Kidney (tissue), 14 donors: ENCODE measurements around the gene KCP. TPM values are rescaled to one million over a fixed set of nuclear protein-coding genes. Genes with fewer than 3 reads are reported as not detected.

Experiments
- DNase-seq, 5 donors: peaks; one replicate each; pipeline ENCODE4 v3.0.0-alpha.2; 2013 to 2020
- FAIRE-seq: peaks from 2 replicates; lab custom pipeline; 2012; peaks lifted over from hg19 to GRCh38; lab: Jason Lieb, UNC
- H3K27ac ChIP-seq, 2 donors: one replicate each; pipeline ENCODE4 v1.7.0; 2013; ENCODE audit warnings: low read depth in 2 of 2, low read length in 2 of 2, inconsistent platforms in 1 of 2
- H3K27me3 ChIP-seq: one replicate; pipeline ENCODE4 v1.7.1; 2013; ENCODE audit warnings: low read length, inconsistent platforms; ENCODE audit not compliant: control insufficient read depth, insufficient read depth
- H3K36me3 ChIP-seq, 3 donors: one replicate each; pipeline versions ENCODE4 v1.7.0 to v1.7.1; 2013; ENCODE audit warnings: low read length in 3 of 3, control low read depth in 1 of 3, inconsistent platforms in 1 of 3; ENCODE audit not compliant: insufficient read depth in 3 of 3, control insufficient read depth in 2 of 3
- H3K4me1 ChIP-seq, 3 donors: one replicate each; pipeline versions ENCODE4 v1.7.0 to v1.7.1; 2013; ENCODE audit warnings: low read length in 3 of 3, inconsistent platforms in 1 of 3, low read depth in 1 of 3; ENCODE audit not compliant: control insufficient read depth in 2 of 3, insufficient read depth in 2 of 3
- H3K4me3 ChIP-seq, 3 donors: one replicate each; pipeline versions ENCODE4 v1.7.0 to v1.8.1; 2013; ENCODE audit warnings: low read length in 3 of 3, control low read depth in 1 of 3, inconsistent platforms in 1 of 3
- H3K9ac ChIP-seq, 3 donors: one replicate each; pipeline versions ENCODE4 v1.7.0 to v1.7.1; 2013; ENCODE audit warnings: low read length in 3 of 3, control low read depth in 1 of 3, inconsistent platforms in 1 of 3
- H3K9me3 ChIP-seq, 3 donors: one replicate each; pipeline versions ENCODE4 v1.7.0 to v1.7.1; 2013; ENCODE audit warnings: low read length in 3 of 3, control low read depth in 1 of 3, inconsistent platforms in 1 of 3; ENCODE audit not compliant: control insufficient read depth in 2 of 3, insufficient read depth in 1 of 3
- intact Hi-C: fragments of 100-400 bp; cut with DNase I; formaldehyde crosslinking; loops from one replicate; pipeline ENCODE4 v1.11.1; 2022
- polyA plus RNA-seq: library from polyadenylated mRNA; stranded (reverse); fragments of 350-450 nt; fragmentation: Illumina TruSeq; extraction: RNeasy Lipid Tissue Mini Kit (QIAGEN cat#74804); gene quantifications from one replicate; pipeline ENCODE4 v1.2.3, GENCODE V29; 2014; ENCODE audit warnings: low read depth, low replicate concordance; ENCODE audit not compliant: insufficient read depth
- total RNA-seq: library from RNA; stranded (reverse); fragmentation: NEBNext Ultra II Directional; extraction: Animal tissue kit (Norgen Biotek cat#: 25700); gene quantifications from one replicate; pipeline ENCODE4 v1.2.1, GENCODE V29; 2021
- TF ChIP-seq, protein P1 (sequence below): IDR thresholded peaks from 3 replicates; pipeline ENCODE4 v1.5.1; 2012; ENCODE audit warnings: mild to moderate bottlenecking, moderate library complexity, borderline replicate concordance; ENCODE audit not compliant: insufficient read depth; ENCODE audit errors: extremely low read depth
- donor health status: control.
- donor health status: control.
- donor health status: control.
- donor health status: control.
- donor health status: control.
- donor health status: DM: yes; HTN: yes; CAD: no.
- donor health status: Normal renal cell carcinoma (clear cell type).

Gene KCP
- total and polyA plus RNA-seq, 2 donors from 2014 or later, result 7.7 to 44.6 TPM

DNA sequence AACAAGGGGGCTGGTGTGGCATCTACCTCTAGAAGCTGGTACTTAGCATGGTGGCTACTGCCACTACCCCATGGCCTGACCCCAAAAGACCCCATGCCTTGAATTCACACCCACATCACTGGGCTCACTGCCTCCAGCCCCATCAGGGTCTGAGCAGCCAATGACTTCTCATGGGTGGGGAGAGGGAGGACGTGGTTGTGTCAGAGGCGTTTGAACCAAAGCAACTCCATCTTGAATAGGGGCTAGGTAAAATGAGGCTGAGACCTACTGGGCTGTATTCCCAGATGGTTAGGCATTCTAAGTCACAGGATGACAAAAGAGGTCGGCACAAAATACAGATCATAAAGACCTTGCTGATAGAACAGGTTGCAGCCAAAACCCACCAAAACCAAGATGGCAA lies 15.2 kb downstream of the KCP start:
- no peak for FAIRE-seq
- intact Hi-C loops, result no loop called here

DNA sequence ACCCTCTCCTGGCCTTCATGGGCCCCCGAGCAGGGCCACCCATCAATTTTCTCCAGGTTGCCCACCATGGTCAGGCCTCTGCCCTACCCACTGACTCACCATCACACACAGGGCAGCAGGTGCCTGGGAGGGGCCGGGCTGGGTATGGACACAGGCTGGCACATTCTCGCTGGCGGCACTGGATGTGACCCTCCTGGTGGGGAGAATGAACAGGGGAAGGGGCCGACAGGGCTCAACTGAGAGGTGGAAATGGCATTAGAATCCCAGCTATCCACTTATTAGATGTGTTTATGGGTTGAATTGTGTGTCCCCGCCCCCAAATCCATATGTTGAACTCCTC lies 16.4 kb downstream of the KCP start:
- Histone ChIP-seq H3K27me3 (no peaks in the 10 kb centered on the region), H3K27ac (no peak overlapping the region), H3K9ac (no peak overlapping the region), H3K36me3 (no peaks in the 10 kb centered on the region), H3K4me1 (no peaks in the 10 kb centered on the region), H3K9me3 (no peaks in the 10 kb centered on the region), H3K4me3 (no peak overlapping the region)
- no peak for DNase-seq
- no peak for FAIRE-seq
- intact Hi-C loops, result no loop called here
- TF ChIP-seq, protein P1, sequence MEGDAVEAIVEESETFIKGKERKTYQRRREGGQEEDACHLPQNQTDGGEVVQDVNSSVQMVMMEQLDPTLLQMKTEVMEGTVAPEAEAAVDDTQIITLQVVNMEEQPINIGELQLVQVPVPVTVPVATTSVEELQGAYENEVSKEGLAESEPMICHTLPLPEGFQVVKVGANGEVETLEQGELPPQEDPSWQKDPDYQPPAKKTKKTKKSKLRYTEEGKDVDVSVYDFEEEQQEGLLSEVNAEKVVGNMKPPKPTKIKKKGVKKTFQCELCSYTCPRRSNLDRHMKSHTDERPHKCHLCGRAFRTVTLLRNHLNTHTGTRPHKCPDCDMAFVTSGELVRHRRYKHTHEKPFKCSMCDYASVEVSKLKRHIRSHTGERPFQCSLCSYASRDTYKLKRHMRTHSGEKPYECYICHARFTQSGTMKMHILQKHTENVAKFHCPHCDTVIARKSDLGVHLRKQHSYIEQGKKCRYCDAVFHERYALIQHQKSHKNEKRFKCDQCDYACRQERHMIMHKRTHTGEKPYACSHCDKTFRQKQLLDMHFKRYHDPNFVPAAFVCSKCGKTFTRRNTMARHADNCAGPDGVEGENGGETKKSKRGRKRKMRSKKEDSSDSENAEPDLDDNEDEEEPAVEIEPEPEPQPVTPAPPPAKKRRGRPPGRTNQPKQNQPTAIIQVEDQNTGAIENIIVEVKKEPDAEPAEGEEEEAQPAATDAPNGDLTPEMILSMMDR, result no peak

More for the DNA sequence above, 15.2 kb downstream of the KCP start:
- DNase-seq, result peak in 1 of 5 donors; percentile 16
- Histone ChIP-seq H3K9me3 (peaks cover 0 to 5% (median 0%) of the 10 kb centered on the region in 3 donors), H3K36me3 (no peaks in the 10 kb centered on the region), H3K27ac (no peak overlapping the region), H3K9ac (no peak overlapping the region), H3K27me3 (no peaks in the 10 kb centered on the region), H3K4me1 (no peaks in the 10 kb centered on the region), H3K4me3 (no peak overlapping the region)
- TF ChIP-seq, protein P1, result no peak

DNA sequence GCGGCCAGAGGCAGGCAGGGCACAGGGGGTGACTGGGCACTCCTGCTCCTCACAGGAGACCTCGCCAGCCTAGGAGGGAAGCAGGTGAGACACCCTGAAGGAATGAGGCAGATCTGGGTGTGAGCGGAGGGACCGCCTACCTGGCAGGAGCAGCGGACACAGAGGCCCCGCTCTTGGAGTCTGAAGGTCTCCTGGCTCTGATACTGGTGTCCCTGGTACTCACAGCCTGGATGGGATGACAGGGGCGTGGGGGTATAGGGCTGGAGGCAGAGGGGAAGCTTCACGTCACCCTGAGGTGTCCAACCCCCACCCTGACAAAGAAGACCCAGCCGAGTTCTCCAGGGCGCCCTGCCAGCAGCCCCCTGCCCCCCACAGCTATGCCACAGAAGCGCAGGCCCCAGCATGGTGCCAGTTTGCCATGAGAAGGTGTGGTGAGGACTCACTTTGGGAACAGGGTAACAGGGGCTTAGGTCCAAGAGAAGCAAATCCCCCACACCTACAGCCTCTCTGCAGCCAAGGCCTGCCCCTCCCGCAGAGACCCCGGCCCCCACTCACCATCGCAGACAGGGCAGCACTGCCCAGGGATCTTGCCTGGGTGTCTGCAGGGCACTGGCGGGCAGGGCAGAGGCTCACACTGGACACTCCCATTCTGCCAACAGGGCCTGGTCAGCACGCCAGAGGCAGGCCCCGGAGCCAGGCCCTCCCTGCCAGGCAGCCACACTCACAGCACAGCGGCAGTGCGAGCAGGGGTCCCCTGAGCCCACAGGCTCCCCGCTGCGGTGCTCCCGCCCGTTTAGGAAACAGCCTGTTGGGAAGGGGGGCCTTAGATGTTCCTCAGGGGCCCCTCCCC lies 17.0 kb downstream of the KCP start:
- FAIRE-seq (no peak), DNase-seq (peak in 2 of 5 donors; percentile 40 to 87)
- no peaks in the 10 kb centered on the region for H3K36me3 ChIP-seq
- no peak overlapping the region for H3K27ac ChIP-seq
- H3K27me3 ChIP-seq, result no peaks in the 10 kb centered on the region
- H3K9me3 ChIP-seq, result no peaks in the 10 kb centered on the region
- H3K9ac ChIP-seq, result no peak overlapping the region
- TF ChIP-seq, protein P1, result no peak
- no peak overlapping the region for H3K4me3 ChIP-seq
- intact Hi-C loops, result no loop called here
- no peaks in the 10 kb centered on the region for H3K4me1 ChIP-seq
